Cerebellar cortex (tissue), 1 donor: ENCODE measurements around the gene EPAS1.
"Not testable (repeated sequence)": the region's sequence is repeated elsewhere in the genome, so short reads cannot be mapped to it uniquely, and the experiment has no call there.

ENCODE experiments used
- DNase-seq: peaks from one replicate; pipeline ENCODE4 v3.0.0-alpha.2; 2015; ENCODE audit warnings: low spot score

The EPAS1 gene

DNA sequence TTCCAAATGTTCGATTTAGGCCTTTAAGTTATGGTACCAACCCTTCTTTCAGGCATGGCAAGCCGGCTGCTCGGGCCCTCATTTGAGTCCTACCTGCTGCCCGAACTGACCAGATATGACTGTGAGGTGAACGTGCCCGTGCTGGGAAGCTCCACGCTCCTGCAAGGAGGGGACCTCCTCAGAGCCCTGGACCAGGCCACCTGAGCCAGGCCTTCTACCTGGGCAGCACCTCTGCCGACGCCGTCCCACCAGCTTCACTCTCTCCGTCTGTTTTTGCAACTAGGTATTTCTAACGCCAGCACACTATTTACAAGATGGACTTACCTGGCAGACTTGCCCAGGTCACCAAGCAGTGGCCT lies 87.2 kb downstream of the EPAS1 start:
- no peak for DNase-seq

DNA sequence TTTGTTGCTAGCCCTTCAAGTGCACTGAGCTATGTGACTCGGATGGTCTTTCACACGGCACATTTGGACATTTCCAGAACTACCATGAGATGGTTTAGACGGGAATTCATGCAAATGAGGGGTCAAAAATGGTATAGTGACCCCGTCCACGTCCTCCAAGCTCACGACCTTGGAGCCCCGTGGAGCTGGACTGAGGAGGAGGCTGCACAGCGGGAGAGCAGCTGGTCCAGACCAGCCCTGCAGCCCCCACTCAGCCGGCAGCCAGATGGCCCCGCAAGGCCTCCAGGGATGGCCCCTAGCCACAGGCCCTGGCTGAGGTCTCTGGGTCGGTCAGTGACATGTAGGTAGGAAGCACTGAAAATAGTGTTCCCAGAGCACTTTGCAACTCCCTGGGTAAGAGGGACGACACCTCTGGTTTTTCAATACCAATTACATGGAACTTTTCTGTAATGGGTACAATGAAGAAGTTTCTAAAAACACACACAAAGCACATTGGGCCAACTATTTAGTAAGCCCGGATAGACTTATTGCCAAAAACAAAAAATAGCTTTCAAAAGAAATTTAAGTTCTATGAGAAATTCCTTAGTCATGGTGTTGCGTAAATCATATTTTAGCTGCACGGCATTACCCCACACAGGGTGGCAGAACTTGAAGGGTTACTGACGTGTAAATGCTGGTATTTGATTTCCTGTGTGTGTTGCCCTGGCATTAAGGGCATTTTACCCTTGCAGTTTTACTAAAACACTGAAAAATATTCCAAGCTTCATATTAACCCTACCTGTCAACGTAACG lies 88.8 kb downstream of the EPAS1 start:
- DNase-seq: no peak

DNA sequence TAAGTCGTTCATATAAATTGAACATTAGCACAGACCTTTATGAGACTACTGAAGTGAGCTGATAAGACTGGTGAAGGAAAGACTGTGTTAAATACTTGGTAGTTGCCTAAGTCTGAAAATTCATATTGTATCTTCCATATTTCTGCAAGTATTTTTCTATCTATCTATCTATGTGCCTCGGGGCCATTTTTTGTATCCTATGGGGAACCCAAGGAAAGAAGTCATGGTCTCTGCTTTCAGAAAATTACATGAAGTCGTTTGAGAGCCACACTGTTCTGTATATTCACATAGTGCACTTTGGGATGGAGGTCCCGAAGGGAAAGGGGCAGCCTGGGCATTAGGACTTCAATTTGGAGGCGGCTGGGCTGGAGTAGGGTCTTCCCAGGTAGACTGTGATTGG lies 89.6 kb downstream of the EPAS1 start:
- DNase-seq: no peak

DNA sequence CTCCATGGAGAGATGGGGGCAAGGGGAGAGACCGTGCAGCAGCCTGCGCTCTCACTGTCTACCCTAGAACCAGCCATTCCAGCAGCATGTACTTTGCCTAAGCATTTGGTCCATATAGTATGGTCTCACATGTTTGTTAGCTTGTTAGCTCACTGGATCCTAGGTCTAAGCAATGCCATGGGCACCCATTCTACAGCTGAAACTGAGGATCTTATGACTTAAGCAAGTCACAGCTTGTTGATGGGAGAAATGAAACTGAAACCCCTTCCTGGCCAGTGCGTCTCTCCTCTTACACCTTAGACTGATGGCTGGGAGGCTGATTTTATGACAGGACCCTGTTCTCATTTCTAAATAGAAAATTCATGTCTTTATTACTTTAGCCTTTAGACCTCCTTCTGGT lies 90.1 kb downstream of the EPAS1 start:
- DNase-seq: no peak

DNA sequence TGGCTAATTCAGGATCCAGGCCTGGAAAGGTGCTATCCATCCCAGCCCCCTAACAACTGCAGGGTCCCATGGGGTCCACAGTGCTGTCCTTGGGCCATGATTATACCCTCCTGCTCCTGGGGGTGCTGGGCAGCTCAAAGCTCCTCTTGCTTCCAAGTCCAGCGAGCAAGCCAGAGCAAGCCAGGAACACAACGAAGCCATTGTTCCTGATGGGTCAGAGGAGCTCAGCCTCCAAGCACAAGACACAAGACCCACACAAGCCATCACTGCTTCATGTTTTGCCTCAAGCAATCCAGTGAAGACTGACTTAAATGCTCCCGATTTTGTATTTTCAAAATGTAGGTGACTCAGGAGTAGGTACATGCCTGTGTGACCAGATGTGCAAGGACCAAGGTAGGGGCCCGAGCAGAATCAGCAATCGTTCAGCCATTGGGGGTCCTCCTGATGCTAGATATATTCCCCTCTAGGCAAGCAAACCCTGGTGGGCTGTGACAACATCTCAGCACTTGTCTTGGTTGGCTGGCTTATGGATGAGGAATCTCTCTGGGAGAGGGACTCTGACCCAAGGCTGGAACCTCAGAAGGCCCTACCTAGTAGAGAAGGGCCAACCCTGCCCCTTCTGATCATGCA lies 90.8 kb downstream of the EPAS1 start:
- DNase-seq: no peak

DNA sequence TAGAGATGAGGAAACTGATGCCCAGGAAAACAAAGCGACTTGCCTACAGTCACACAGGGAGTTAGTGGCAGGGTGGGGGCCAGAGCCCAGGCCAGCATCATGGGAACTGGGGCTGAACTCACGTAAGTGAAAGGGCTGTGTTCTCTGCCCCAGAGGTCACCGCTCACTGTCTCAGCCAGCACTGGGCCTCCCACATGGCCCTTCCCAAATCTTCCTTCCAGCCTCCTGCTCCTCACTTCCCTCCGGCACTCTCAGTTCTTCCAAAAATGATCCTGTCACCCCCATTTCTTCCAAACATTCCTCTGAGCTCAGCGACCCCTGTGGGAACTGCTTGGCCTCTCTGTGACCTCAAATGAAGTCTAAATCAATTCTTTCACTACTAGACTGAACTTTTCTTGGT lies 91.7 kb downstream of the EPAS1 start:
- no peak for DNase-seq

DNA sequence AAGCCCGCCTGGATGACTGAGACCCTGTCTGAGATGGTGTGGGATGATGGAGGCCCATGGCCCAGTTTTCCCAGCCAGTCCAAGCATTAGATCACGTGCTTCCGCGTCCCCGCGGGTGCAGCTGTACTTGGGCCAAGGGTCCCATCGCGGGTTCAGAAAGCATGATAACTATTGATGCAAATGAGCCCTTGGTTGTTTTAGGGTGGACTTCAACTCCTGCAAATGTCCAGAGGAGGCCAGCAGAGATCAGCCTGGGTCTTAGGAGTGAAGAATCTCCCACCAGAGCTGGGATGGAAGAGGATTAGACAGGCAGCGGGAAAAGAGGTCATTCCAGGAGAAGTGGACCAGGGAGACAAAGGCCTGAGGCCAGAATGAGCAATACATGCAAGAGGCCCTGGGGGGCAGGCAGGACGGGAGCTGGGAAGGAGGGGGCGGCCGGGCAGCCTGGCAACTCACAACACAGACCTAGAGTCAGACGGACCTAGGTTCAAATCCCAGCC lies 92.3 kb downstream of the EPAS1 start:
- no peak for DNase-seq

DNA sequence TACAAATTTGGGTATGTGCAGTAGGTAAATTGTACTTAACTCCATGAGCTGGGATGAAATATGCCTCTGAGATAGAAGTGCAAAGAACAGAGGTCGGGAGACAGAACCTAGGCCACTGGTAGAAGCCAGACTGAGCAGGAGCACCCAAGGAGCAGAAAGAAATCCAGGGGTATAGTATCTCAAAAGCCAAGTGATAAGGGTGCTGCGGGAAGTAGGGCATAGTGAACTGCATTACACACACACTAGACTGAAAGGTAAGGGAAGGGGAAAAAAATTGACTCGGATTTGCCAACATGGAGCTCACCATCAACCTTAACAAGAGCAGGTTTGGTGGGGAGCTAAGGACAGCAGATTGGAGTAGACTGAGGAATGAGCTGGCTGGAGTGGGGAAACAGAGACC lies 92.8 kb downstream of the EPAS1 start:
- no peak for DNase-seq

DNA sequence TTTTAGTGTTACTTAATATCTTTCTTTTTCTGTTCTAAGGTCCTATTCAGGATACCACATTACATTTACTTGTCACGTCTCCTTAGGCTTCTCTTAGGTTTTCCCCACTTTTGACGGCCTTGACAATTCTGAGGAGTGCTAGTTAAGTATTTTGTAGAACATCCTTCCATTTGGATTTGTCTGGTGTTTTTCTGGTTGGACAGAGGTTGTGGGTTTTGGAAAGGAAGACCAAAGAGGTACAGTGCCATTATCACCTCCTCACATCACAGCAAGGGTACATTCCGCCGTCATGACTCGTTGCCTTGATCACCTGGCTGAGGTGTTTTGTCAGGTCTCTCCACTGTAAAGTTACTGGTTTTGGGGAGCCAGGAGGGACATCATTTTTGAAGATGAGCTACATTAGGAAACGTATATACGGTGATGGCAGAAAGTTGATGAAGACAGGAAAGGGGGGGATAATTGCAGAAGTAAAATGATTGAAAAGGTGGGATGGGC lies 93.7 kb downstream of the EPAS1 start:
- DNase-seq: no peak

DNA sequence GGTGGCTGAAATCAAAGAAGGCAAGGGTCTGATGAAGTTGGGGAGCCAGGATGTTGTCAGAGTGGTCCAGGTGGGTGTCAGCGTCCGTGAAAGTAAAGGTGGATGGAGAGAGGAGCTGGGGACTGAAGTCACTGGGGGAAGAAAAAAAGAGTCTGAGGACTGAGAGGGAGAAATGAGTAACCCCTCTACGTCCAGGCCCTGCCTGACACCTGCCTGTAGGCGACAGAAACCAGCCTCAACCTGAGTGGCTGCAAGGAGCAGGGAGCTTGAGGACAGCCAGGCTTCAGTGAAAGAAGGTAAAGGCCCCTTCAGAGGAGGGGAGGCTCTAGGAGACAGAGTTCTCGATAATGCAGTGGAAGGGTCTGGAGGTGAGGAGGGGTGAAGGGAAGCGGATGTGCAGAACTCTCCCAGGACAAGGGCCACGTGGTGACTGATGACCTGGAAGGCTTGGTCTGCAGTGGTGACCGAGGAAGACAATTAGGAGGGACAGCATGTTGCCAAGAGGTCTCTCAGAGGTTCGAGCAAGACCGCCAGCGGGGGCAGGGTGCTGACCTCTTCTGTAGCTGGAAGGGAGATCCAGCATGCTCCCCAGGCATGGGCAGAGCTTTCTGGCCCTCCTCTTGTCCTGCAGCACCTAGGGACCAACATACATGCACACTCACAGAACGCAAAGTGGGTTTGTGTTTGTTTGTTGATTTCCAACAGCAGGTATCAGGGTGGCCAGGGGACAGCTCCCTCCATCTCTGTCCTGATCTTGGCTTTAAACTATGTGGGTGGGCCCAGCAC lies 95.5 kb downstream of the EPAS1 start:
- no peak for DNase-seq

DNA sequence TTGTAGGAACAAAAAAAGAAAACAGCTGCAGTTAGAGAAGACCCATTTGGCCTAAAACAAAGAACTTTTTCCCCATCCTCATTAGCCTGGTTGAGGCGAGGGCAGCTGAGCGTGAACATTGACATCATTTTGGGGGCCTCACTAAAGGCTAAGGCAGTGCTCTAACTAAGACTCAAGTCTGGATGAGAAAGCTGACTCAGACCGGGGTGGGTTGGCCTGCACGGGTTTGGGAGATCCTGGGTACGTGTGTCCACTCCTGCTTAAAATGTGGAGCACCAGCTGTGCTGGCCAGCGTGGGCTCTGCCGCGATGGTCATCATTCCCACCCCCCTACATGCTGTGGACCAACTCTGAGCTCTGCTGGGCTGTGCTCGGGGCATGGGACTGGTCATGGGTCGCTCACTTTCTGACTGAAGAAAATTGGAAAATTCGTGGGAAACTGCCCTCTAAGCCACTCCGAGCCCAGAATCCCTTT lies 96.2 kb downstream of the EPAS1 start:
- DNase-seq: no peak

DNA sequence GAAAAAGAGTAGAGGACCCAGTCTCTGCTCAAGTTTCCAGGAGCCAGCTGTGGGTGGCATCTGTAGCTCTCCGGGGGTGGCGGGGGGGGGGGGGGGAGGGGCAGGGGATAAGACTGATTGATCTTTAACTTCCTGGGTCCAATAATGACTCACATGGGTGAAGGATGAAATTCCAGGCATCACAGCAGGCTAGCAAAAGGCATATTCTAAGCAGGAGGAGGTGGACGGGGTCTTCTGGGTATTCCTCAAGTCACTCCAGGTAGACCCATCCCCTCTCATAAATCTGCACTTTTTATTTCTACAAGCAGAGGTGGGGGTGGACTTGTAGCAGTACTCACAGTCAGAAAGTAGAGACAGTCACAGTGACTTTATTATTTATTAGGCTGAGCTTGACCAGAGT lies 96.7 kb downstream of the EPAS1 start:
- no peak for DNase-seq

DNA sequence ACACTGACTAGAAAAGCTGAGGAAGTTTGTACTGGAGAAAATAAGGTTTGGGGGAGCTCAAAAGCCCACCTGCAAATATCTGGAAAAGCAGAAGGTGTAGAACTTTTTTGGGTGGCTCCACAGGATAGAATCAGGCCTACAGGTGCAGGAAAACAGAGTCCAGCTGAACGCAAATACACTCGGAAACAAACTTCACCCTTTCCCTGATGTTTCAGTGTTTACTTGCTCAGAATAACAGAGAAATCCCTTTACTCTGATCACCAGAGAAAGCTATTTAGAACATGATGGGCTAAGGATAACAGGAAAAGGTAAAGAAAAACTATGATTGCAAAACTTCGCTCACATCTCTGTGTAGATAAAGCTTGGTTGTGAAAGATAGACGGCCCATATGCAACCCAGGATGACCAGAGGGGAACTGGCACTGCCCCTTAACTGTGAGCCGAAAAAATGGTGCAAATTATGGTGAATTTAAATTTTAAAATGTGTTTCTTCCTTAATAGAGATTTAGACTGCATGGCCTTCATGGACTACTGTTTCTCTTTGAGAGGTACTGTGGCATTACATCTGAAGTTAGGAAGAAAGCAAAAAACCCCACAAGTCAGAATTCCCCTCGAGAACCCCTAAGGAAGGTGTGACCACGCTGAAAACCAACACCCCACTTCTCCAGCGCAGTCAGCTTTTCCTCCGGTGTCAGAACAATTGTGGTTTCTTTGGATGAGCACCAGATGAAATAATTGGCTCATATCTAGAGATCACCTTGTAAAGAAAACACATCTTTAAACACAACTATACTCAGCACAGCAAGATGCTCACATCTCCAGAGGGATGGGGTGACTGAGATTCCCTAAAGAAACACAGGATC lies 97.7 kb downstream of the EPAS1 start:
- no peak for DNase-seq

DNA sequence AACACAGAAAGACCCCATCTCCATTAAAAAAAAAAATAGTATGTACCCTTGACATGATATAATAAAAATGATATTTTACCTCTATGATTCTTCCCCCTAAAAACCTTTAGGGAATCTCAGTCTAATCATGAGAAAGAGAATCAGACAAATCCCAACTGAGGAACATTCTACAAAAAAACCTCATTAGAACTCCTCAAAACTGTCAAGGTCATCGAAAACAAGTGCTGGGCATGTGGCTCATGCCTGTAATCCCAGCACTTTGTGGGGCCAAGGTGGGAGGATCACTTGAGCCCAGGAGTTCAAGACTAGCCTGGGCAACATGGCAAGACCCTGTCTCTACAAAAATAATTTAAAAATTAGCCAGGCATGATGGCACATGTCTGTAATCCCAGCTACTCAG lies 98.5 kb downstream of the EPAS1 start:
- DNase-seq: not testable (repeated sequence)

DNA sequence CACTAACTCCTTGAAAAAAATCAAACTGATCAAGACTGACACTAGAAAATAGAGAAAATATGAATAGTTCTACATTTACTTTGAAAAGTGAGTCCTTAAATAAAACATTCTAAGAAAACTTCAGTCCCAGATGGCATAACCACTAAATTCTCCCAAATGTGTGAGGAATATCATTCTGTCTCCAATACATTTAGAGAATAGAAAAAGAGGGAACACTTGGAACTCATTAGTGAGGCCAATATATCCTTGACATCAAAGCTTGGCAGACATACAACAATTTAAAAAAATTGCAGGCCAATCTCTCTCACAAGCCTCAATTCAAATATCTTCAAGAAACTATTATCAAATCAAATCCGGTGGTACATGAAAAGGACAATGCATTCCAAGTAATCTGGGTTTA lies 102.8 kb downstream of the EPAS1 start:
- DNase-seq: no peak

DNA sequence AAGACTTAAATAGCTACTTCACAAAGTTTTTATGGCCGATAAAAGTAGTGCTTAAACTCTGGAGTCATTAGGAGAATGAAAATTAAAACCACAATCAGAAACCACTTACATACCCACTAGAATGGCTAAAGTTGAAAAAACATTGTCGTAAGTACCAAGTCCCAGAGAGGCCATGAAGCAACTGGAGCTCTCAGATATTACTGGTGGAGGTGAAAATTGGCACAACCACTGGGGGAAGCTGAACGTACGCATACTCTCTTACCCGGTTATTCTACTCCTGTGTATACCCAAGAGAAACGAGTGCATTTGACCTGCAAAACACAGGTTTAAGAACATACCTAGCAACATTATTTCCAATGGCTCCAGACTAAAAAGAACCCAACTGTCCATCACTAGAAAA lies 105.7 kb downstream of the EPAS1 start:
- no peak for DNase-seq

DNA sequence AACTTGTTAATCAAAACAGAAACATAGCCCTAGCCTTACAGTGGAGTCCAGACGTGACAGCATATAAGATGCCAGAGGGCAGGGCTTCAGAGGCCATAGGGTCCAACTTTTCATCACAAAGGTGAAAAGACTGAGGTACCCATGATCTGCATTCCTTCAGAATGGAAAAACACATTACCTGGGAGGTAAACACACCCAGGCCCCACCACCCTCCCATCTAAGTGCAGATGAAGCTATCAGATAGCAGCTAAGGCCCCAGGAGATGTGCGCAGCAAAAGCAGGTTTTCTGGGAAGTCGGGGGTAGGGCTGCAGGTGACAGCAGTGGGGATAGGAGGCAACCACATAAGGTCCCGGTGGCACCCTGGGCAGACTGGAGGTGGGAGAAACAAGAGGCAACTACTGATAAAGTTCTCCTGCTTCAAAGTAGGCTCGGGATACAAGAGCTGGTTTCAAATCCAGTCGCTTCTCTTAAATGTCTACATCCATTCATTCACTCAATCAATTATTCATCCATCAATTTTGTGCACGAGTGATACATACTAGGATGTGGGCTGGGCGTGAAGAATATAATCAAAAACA lies 107.1 kb downstream of the EPAS1 start:
- no peak for DNase-seq

DNA sequence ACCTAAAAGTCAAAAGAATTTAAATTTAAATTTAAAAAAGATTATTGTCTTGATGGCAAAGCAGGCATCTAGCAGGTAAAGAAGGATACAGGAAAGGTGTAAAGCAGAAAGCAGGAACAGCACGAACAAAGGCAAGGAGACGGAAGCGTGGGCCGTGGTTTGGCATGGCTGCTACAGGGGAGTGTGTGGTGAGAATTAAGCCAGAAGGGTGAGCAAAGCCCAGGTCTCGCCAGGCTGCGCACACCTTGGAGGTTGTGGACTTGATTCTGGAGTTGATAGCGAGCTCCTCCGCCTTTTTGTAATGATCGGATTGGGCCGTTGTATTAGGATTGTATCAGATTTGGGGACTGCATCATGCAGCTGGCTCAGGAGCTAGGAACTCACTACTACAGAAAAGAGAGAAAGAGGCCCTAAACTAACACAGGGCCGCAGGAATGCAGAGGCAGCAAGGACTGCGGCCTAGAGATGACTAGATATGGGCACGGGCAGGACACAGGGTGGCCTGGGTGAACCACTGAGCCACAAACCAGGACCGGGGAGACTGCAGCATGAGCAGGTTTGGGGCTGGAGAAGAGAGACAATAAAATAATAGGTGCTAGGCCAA lies 110.7 kb downstream of the EPAS1 start:
- no peak for DNase-seq

DNA sequence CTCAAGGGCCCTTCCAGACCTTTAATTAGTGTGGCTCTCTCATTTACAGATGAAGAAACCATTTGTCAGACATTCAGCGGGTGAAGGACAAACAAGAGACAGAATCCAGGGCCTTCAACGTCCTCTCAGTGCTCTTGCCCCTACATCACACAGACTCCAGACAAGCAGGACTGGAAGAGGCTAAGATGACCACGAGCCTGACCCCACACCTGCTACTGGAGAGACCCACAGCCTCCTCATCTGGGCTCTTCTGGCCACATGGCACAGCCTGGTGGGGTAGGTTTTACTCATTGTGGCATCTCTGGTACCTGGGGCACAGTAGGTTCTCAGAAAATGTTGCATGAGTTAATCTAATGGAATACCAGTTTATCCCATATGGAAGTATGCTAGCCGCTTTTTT lies 112.5 kb downstream of the EPAS1 start:
- DNase-seq: no peak

DNA sequence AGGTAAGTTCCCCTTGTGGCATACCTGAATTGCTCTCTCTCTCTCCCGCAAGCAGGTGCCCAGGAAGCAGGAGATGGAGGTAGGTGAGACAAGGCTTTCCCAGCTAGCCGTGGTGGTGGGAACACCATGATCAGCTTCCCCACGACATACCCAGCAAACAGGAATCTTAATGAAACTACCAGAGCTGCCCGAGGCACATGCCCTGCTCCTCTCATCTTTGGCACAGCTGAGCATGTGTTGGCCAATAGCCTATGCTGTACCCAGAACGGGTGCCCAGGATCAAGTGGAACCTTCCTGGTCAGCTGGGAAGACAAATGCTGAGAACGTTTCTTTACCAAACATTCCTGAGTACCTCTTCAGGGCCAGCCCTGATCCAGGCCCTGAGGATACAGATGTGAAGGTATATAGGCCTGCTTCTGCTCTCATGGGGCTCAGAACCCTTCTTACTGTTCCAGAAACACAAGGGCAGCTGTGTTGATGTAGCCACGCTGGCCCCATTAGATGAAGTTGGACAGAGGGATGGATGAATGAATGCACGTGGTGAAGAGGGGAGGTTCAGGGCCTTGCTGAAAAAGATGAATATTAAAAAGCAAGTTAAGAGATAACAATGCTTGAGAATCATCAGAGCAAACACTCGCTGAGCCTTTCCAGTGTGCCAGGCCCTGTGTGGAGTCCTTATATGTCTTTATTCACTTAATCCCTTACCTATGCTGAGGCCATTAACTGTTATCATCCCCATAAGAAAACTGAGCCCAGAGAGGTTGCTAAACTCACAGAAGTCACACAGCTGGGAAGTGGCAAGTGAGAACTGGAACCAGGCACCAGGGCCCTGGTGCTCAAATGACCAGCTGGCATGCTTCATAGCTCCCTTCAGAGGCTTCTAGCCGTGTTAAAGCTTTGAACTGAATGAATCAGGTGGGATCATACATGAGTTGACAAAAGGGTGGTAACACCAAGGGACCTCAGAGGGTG lies 113.4 kb downstream of the EPAS1 start:
- peak; percentile 11 for DNase-seq
